GM18526 (cell line): Measurements from ENCODE around the gene ARHGAP6.

ENCODE experiments used
- POLR2A ChIP-seq: IDR thresholded peaks from 3 replicates; pipeline ENCODE4 v1.6.1; 2011; ENCODE audit not compliant: insufficient read length; ENCODE audit errors: extremely low read depth

Gene ARHGAP6

DNA sequence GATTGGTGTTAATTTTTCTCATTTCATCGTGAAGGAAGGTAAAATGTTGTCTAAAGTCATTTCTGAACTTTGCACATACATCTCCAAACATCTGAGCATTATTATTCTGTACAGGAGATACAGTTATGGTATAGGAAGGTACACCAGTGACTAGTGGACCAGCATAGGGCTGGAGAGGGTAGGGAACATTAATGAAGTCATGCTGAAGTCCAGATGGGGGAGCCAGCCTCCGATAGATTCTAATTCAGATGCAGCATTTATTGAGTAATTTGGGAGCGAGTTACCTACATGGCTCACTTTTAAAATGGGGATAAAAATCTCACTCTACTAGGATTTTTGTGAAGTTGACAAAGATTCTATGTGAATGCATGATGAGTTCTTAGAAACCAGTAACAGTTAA lies 337.6 kb downstream of the ARHGAP6 start:
- TF ChIP-seq POLR2A = no peak

DNA sequence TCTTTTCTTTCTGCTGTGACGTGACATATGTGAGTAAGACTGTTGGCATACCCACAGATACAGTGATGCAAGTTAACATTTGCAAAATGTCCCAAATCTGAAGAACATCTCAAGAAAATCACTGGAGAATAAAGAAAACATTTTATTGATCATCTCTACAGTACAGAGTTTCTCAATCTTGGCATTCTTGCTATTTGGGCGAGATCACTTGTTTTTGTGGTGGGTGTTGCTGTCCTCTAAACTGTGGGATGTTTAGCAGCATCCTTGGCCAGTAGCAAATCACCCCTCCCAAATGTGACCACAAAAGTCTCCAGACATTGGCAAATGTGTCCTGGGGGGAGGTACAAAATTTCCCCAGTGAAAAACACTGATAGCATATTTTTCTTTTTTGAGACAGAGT lies 343.7 kb downstream of the ARHGAP6 start:
- TF ChIP-seq POLR2A = no peak

DNA sequence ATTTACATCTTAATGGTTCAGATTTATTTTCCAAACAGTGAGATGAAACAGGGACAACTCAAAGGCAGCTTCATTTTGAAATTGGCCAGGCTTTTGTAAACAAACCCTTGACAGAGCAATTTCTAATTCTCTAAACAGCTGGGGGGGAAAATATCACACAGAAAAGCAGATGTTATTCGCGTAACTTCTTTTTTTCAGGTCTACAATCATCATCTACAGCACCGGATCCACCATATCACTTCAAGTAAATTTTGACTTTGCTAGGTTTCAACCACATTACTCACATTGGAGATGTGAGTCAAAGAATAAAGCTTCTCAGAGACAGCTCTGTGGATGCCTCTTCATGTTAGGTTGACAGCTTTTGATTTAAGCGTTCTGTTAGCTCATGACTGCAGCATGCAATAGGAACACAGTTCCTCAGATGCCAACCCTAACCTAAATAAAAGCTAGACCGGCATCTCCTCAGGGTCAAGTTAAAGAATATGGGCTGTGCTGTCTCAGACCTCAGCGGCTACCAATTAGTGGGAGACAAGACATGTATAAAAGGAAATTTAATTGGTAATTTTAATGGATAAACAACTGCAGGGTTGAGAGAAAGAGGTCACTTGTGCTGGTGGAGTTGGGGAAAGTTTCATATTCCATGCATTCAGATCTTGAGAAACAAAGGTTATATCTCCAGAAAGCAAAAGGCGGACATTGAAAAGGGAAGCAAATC lies 345.8 kb downstream of the ARHGAP6 start:
- TF ChIP-seq POLR2A = no peak

DNA sequence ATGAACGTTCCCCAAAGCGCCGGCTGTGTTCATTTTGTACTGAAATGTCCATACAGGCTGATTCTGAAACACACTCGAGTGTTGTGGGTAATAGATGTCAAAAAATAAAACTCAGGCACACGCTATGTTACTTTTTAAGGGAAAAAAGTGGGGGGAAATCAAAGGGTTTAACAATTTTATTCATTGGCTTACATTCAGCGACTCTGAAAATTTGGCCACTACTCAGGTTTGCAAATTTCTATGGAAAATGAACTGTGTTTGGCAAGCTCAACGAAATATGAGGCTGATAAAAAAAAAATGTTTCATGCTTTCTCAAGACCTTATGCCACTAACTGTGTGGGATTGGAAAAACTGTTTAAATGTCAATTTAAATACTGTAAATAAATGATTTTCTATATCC lies 354.0 kb downstream of the ARHGAP6 start:
- no peak for TF ChIP-seq POLR2A

DNA sequence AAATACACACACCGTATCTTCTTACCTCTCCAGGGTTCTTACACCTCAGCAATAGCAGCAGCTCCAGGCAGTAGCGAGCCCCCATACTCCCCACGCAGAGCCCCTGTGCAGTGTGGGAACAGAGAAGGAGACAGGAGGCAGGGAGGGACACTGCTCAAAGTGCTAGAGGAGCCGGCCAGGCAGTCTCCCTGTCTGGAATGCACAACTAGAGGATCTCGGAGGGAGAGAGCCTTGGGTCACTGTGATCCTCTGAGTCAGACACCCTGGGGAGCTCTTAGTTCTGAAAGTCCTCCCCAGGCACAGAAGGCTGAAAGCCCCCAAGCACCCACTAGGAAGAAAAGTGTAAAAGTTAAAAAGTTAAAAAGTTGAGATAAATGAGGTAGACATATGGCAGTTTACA lies 356.5 kb downstream of the ARHGAP6 start:
- no peak for TF ChIP-seq POLR2A

DNA sequence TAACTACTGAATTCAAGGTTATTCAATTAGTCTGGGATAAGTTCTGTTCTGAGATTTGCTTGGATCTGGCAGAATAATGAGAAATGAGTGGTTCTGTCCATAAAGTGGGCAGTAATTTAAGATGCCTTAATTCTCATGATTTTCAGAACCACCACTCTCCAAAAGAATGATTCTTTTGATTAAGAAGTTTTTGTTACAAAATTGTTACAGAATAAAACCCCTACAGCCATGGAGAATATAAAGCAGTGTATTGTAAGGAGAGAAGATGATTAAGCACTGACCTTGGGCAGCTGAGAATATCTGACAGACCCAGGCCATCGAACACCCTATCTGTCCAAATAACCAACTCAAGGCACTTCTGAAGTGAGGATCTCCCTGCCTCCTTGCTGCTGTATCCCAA lies 360.1 kb downstream of the ARHGAP6 start:
- TF ChIP-seq POLR2A = no peak

DNA sequence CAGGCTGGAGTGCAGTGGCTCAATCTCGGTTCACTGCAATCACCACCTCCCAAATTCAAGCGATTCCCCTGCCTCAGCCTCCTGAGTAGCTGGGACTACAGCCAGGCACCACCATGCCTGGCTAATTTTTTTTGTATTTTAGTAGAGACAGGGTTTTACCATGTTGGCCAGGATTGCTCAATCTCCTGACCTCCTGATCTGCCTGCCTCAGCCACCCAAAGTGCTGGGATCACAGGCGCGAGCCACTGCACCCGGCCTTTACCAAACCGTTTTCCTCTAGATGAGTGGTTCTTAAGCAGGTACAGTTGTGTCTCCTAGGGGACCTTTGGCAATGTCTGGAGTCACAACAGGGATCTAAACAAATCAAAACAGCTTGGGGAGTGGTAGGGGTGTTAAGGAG lies 360.9 kb downstream of the ARHGAP6 start:
- TF ChIP-seq POLR2A = no peak

DNA sequence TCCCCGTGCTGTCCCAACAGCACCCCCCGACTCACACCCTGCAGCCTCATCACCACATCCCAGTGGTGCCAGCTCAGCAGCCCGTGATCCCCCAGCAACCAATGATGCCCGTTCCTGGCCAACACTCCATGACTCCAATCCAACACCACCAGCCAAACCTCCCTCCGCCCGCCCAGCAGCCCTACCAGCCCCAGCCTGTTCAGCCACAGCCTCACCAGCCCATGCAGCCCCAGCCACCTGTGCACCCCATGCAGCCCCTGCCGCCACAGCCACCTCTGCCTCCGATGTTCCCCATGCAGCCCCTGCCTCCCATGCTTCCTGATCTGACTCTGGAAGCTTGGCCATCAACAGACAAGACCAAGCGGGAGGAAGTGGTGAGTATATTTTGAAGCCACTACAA lies 367.1 kb downstream of the ARHGAP6 start:
- TF ChIP-seq POLR2A = no peak

DNA sequence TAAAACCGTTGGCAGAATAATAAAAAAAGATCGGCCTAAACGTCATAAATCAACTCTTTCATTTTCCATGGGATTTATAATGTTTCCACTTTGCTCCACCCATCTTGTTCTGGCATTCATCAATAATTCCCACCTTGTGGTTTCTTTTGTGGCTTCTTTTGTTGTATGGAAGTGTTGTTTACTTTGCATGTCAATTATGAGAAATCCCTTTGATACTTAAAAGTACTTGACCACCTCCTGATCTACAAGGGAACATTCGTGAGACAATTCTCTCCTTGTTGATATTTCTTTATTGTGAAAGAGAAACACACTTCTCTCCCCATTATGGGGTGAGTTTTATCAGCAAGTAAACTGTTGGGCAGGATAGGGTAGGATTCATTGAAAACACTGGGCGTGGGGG lies 369.7 kb downstream of the ARHGAP6 start:
- no peak for TF ChIP-seq POLR2A

DNA sequence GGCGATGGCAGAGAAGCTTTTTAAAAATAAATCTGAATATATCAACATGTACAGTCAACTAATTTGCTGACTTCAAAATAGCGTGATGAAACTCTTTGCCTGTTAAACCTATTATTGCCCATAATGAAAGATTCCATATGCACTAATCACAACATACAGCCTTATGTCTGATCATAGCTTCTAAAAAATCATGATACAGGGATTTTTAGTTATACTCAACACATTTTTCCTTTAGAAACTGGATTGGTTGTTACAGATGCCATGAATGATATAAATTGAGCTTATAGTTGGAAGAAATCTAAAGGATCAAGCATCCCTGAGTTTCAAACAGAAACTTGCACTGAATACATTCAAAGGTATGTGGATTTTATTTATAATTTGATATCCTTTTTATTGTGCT lies 372.6 kb downstream of the ARHGAP6 start, which contains the start of gene AMELX:
AMELX (plus strand) TSS at position 301 of the 400 bp plus-strand sequence. CDS start 1,376 bp downstream, outside the sequence.
- no peak for TF ChIP-seq POLR2A

DNA sequence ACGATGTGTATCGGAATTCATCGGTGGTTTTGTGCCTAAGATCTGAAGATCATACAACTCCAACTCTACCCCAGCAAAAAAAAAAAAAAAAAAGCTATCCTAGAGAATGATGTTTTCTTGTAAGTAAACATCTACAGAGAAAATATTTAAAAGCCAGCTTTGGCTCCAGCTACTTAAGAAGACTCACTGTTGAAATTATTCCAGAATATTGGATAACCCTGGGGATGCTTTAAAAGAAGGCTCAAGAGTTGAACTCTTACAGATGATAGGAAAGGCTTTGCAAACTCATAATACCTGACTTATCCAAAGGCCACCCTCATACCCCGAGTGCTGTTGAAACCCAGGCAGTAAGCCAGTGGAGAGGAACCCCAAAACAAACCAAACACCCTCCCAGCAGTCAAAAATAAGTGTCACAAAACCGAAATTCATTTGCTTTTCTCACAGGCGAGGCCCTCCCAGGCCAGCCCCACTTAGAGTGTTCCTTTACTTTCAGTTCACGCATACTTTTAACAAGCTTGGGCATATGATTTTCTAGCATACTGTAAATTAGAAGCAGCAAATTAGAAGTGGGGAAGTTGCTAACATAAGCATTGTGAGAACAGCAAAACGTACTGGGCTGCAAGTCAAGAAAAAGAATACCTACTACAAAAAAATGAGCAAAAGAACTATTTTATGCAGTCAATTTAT lies 375.2 kb downstream of the ARHGAP6 start:
- TF ChIP-seq POLR2A = no peak

DNA sequence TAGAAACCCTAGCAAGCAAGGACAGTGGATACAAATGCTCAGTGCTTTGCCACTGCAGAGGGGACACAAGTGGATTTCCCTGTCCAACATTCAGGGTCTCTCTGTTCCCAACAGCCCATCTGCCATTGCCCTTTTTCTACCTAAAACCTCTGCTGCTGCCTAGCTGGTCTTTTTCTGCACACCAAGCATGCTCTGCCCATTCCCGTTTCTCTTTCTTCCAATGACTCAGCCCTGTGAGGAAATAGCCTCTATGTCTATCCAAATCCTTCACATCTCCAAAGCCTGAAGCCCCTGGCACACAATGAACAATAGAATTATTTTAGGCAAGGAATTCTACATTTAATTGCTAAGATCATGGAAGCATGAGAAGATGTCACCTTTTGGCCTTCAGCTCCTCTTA lies 378.2 kb downstream of the ARHGAP6 start:
- TF ChIP-seq POLR2A = no peak

DNA sequence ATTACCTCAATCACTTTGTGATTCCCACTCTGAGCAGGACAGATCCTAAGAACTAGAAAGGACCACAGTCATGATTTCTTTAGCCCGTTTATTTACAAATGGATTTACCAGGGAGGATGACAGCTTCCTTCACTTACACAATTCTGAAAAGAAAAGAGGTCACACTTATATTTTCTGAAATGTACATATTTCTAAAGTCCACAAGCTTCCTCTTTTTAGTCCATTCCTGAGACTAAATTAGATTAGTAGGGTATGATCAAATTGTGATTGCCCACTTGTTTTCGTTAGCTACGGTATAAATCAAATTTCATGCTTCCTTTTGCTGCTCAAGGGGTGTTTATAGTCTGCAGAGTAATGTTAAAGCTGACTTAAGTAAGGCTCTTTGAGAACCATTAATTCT lies 380.1 kb downstream of the ARHGAP6 start:
- TF ChIP-seq POLR2A = no peak

DNA sequence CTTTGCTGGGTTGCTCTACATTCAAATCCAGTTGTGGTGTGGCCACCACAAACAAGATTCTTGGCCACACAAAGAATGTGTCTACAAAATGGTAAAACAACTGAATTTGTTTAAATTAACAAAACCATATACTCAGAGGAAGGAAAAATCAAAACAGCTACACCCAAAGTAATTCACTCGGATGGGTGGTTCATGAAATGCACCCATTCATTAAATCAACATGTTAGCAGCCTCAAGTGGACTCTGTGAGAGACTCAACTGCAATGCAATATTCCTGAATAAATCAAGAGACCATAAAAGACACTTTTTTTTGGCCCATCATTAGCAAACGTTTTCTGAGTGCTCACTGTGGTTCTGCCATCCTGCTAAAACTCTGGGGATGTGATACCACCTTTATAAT lies 383.7 kb downstream of the ARHGAP6 start:
- no peak for TF ChIP-seq POLR2A

DNA sequence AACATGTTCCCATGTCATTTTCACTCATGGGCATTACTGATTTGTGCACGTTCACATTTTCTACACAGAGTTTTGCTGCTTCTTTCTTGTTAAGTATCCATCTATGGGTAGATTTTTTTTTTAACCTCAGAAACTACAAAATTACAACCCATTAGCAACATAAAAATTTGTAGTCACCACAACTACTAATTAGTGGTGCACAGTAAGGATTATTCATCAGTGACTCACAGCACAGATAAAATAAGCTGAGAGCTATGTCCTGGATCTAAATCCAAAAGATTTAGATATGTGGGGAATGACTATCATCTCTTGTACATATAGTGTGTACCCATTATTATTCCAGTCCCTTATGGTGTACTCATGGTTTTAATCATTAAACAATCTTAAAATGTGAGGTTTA lies 392.2 kb downstream of the ARHGAP6 start:
- TF ChIP-seq POLR2A = no peak

DNA sequence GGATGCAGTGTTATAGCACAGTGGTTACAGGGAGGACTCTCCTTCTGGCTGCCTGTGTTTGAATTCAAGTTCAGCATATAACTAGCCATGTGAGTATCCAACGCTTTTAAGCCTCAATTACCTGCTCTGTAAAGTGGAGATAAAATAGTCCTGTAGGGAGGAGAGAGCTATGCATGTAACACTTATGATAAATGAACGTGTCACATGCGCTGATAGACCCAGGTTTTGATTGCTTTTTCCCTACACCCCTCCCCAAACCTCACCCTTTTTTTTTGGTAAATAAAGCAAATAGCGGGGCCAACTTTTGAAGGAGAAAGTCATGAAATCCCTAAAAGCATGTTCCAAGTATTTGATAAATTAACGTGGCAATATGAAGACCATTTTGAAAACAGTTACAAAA lies 392.9 kb downstream of the ARHGAP6 start:
- no peak for TF ChIP-seq POLR2A

DNA sequence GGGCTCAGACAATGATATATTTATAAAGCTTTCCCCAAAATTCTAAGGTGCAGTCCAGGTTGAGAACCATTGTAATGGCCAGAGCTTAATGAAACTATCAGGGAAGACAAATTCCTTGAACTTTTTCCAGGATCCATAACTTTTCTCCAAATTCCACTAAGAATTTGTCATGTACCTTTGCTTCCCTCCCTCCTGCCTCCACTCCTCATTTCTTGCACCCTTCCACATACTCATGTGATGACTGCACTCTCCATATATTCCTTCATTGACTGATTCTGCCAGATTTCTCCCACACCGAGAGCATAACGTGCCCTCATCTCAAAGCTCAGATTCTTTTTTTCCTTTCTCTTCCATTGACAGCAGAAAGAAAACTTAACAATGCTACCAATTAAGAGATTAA lies 393.4 kb downstream of the ARHGAP6 start:
- no peak for TF ChIP-seq POLR2A
